ENCODE results near the gene BPIFB3. TPM values are rescaled to one million over a fixed set of nuclear protein-coding genes. Genes with fewer than 3 reads are reported as not detected.

The BPIFB3 gene
- polyA plus RNA-seq, 3 donors, result not detected

GRCh38 chr20:33030569-33030968, 23.1 kb upstream of the BPIFB3 start:
- Histone ChIP-seq H3K27me3 (ENCODE audit: control insufficient read depth in 2 of 2, insufficient read depth in 2 of 2, low read length in 2 of 2) (no peaks in the 10 kb centered on the region), H3K4me3 (replicated peaks in 1 of 3; ENCODE audit: low read depth in 2 of 3, low read length in 3 of 3) (no peak overlapping the region), H3K4me1 (ENCODE audit: control insufficient read depth in 1 of 2, insufficient read depth in 2 of 2, low read length in 2 of 2) (no peaks in the 10 kb centered on the region), H2AFZ (ENCODE audit: insufficient read depth, low read depth, low read length, poor library complexity, severe bottlenecking) (no peak overlapping the region), H3K36me3 (replicated peaks in 1 of 2; ENCODE audit: control insufficient read depth in 1 of 2, insufficient read depth in 2 of 2, low read length in 2 of 2) (no peaks in the 10 kb centered on the region), H3K27ac (ENCODE audit: low read depth in 1 of 2, low read length in 2 of 2) (no peak overlapping the region), H3K9me3 (replicated peaks in 1 of 2; ENCODE audit: control insufficient read depth in 1 of 2, insufficient read depth in 1 of 2, low read length in 2 of 2) (no peaks in the 10 kb centered on the region), H3K4me2 (replicated peaks; ENCODE audit: extremely low read depth, low read length, poor library complexity, severe bottlenecking) (no peak overlapping the region), H3K9ac (ENCODE audit: insufficient read depth, low read length, poor library complexity, severe bottlenecking) (no peak overlapping the region), H4K20me1 (ENCODE audit: insufficient read depth, low read length) (no peaks in the 10 kb centered on the region), H3K79me2 (ENCODE audit: insufficient read depth, low read length) (no peaks in the 10 kb centered on the region)
- WGBS (ENCODE audit: insufficient coverage), result 94% methylated on average over 4 of the region's 6 CpGs
- Mint-ChIP-seq H3K9me3 (no peaks in the 10 kb centered on the region), H3K4me3 (no peak overlapping the region), H3K36me3 (no peaks in the 10 kb centered on the region), H3K4me1 (no peaks in the 10 kb centered on the region), H3K27me3 (ENCODE audit: low read depth in 3 of 3) (peaks cover 0 to 5% (median 4%) of the 10 kb centered on the region in 3 donors), H3K27ac (no peak overlapping the region)
- intact Hi-C loops (cut with micrococcal nuclease), result no loop called here
- no peak for DNase-seq
- TF ChIP-seq CTCF (IDR thresholded peaks at IDR 0.05), result no peak

- Mint-ChIP-seq H3K4me3 (no peak within 1 kb of the TSS), H3K27ac (no peak within 1 kb of the TSS), H3K9me3 (no peaks in the 10 kb centered on the region)
Observed at GRCh38 chr20:33031531-33031930, 22.2 kb upstream of the BPIFB3 start, which contains the start of gene BPIFB6. BPIFB6 (plus strand) TSS chr20:33031648; CDS start chr20:33031648, 0 bp downstream.

More at GRCh38 chr20:33031531-33031930, 22.2 kb upstream of the BPIFB3 start, which contains the start of gene BPIFB6:
- Mint-ChIP-seq H3K36me3 (no peaks in the 10 kb centered on the region), H3K27me3 (ENCODE audit: low read depth in 3 of 3) (peaks cover 0 to 5% (median 4%) of the 10 kb centered on the region in 3 donors), H3K4me1 (no peaks in the 10 kb centered on the region)
- Histone ChIP-seq H3K4me3 (replicated peaks in 1 of 3; ENCODE audit: low read depth in 2 of 3, low read length in 3 of 3) (no peak within 1 kb of the TSS), H3K4me2 (replicated peaks; ENCODE audit: extremely low read depth, low read length, poor library complexity, severe bottlenecking) (no peak within 1 kb of the TSS), H3K9ac (ENCODE audit: insufficient read depth, low read length, poor library complexity, severe bottlenecking) (no peak within 1 kb of the TSS), H3K9me3 (replicated peaks in 1 of 2; ENCODE audit: control insufficient read depth in 1 of 2, insufficient read depth in 1 of 2, low read length in 2 of 2) (no peaks in the 10 kb centered on the region), H3K27me3 (ENCODE audit: control insufficient read depth in 2 of 2, insufficient read depth in 2 of 2, low read length in 2 of 2) (no peaks in the 10 kb centered on the region), H3K79me2 (ENCODE audit: insufficient read depth, low read length) (no peaks in the 10 kb centered on the region), H4K20me1 (ENCODE audit: insufficient read depth, low read length) (no peaks in the 10 kb centered on the region), H3K27ac (ENCODE audit: low read depth in 1 of 2, low read length in 2 of 2) (no peak within 1 kb of the TSS), H3K36me3 (replicated peaks in 1 of 2; ENCODE audit: control insufficient read depth in 1 of 2, insufficient read depth in 2 of 2, low read length in 2 of 2) (no peaks in the 10 kb centered on the region), H3K4me1 (ENCODE audit: control insufficient read depth in 1 of 2, insufficient read depth in 2 of 2, low read length in 2 of 2) (no peaks in the 10 kb centered on the region), H2AFZ (ENCODE audit: insufficient read depth, low read depth, low read length, poor library complexity, severe bottlenecking) (no peak within 1 kb of the TSS)
- TF ChIP-seq CTCF (IDR thresholded peaks at IDR 0.05), result no peak
- intact Hi-C loops (cut with micrococcal nuclease), result no loop called here
- WGBS (ENCODE audit: insufficient coverage), result 99% methylated on average over 6 of the region's 10 CpGs
- DNase-seq, result no peak

Measured in CD14-positive monocyte (primary cell).